ENCODE data around the gene FRMPD2. TPM values are rescaled to one million over a fixed set of nuclear protein-coding genes. Genes with fewer than 3 reads are reported as not detected.
"Not testable (repeated sequence)": the region's sequence is repeated elsewhere in the genome, so short reads cannot be mapped to it uniquely, and the experiment has no call there.

Gene FRMPD2
- total and polyA plus RNA-seq, 4 experiments from 2014 or later: not detected

DNA sequence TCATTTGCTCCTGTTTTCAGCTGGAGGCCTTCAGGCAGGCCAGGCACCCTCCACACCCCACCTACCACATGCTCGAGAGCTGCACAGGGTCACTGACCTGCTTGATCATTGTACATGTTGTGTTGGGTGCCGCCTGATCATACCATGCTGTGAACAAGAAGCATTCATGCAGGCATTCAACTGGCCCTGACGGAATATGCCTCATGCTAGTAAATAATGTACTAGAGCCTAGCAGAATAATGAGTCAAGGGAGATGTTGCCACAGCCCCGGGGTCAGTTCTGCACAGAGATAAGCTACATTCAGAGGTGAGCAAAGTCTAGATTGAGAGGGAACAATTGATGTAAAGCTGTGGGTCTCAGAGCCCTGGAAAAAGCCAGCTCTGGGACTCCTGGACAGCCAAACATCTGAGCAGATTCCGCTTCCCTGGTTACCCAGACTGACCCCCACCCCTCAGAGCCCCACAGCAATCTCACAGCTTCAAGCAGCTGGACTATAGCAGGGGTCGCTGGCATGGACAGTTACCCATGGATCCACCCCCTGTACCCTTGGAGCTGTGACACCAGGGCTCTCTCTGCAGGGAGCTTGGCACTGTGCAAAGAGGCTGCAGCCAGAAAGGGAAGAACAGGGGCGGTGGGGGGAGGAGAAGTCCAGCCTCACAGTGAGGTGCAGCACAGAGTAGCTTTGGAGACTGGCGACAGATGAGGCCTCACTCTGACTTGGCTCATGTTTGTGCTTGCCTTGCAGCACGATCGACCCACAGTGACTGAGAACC, 86.6 kb downstream of the FRMPD2 start:
- Mint-ChIP-seq H3K4me3 (no peak overlapping the region), H3K4me1 (no peaks in the 10 kb centered on the region), H3K9me3 (peaks cover 0 to 1% (median 0%) of the 10 kb centered on the region in 8 donors), H3K27me3 (peaks cover 2 to 6% of the 10 kb centered on the region in 2 donors), H3K36me3 (no peaks in the 10 kb centered on the region), H3K27ac (no peak overlapping the region)
- POLR2A ChIA-PET (ENCODE audit: partially characterized antibody): no interaction called here
- no peak for DNase-seq
- Histone ChIP-seq H3K27ac (ENCODE audit: low read depth, low read length) (no peak overlapping the region), H3K4me3 (ENCODE audit: low read length in 2 of 2) (no peak overlapping the region), H3K9me3 (ENCODE audit: control insufficient read depth in 1 of 2, low read length in 2 of 2) (no peaks in the 10 kb centered on the region), H3K27me3 (ENCODE audit: insufficient read depth, low read length) (no peaks in the 10 kb centered on the region), H3K36me3 (ENCODE audit: insufficient read depth, low read length) (no peaks in the 10 kb centered on the region), H3K4me1 (ENCODE audit: insufficient read depth, low read length) (no peaks in the 10 kb centered on the region)
- CTCF ChIA-PET (ENCODE audit: partially characterized antibody): no interaction called here
- intact Hi-C loops (cut with micrococcal nuclease): no loop called here

- Histone ChIP-seq H3K27ac (ENCODE audit: low read depth, low read length) (no peak overlapping the region), H3K9me3 (ENCODE audit: control insufficient read depth in 1 of 2, low read length in 2 of 2) (no peaks in the 10 kb centered on the region), H3K4me3 (ENCODE audit: low read length in 2 of 2) (no peak overlapping the region), H3K4me1 (ENCODE audit: insufficient read depth, low read length) (no peaks in the 10 kb centered on the region), H3K27me3 (ENCODE audit: insufficient read depth, low read length) (no peaks in the 10 kb centered on the region), H3K36me3 (ENCODE audit: insufficient read depth, low read length) (no peaks in the 10 kb centered on the region)
- ChIA-PET CTCF (ENCODE audit: partially characterized antibody) (no interaction called here), POLR2A (ENCODE audit: partially characterized antibody) (no interaction called here)
- H3K9me3 Mint-ChIP-seq: peaks cover 0 to 1% (median 0%) of the 10 kb centered on the region in 8 donors
- intact Hi-C loops (cut with micrococcal nuclease): no loop called here
- H3K4me3 Mint-ChIP-seq: no peak overlapping the region
- no peak overlapping the region for H3K27ac Mint-ChIP-seq
- no peaks in the 10 kb centered on the region for H3K36me3 Mint-ChIP-seq
- peaks cover 2 to 6% of the 10 kb centered on the region in 2 donors for H3K27me3 Mint-ChIP-seq
- H3K4me1 Mint-ChIP-seq: no peaks in the 10 kb centered on the region
- no peak for DNase-seq
These were observed 87.4 kb downstream of the FRMPD2 start for GRCh38 chr10:48187126-48187525.

GRCh38 chr10:48186264-48186804, 88.2 kb downstream of the FRMPD2 start:
- H3K4me3 ChIP-seq (ENCODE audit: low read length in 2 of 2); H3K27ac ChIP-seq (ENCODE audit: low read depth, low read length); H3K9me3 Mint-ChIP-seq; H3K9me3 ChIP-seq (ENCODE audit: control insufficient read depth in 1 of 2, low read length in 2 of 2); intact Hi-C loops (cut with micrococcal nuclease); H3K27me3 Mint-ChIP-seq; DNase-seq; H3K36me3 Mint-ChIP-seq; H3K4me1 ChIP-seq (ENCODE audit: insufficient read depth, low read length); H3K36me3 ChIP-seq (ENCODE audit: insufficient read depth, low read length); H3K27ac Mint-ChIP-seq; POLR2A ChIA-PET (ENCODE audit: partially characterized antibody); H3K27me3 ChIP-seq (ENCODE audit: insufficient read depth, low read length); H3K4me1 Mint-ChIP-seq; CTCF ChIA-PET (ENCODE audit: partially characterized antibody); H3K4me3 Mint-ChIP-seq: not testable (repeated sequence)

GRCh38 chr10:48184224-48184623, 90.3 kb downstream of the FRMPD2 start:
- DNase-seq: no peak
- Mint-ChIP-seq H3K4me1 (no peaks in the 10 kb centered on the region), H3K27ac (no peak overlapping the region), H3K4me3 (no peak overlapping the region), H3K27me3 (peaks cover 0 to 6% of the 10 kb centered on the region in 2 donors), H3K9me3 (peaks cover 0 to 1% (median 0%) of the 10 kb centered on the region in 8 donors), H3K36me3 (no peaks in the 10 kb centered on the region)
- ChIA-PET CTCF (ENCODE audit: partially characterized antibody) (no interaction called here), POLR2A (ENCODE audit: partially characterized antibody) (no interaction called here)
- no peak overlapping the region for H3K27ac ChIP-seq (ENCODE audit: low read depth, low read length)
- H3K4me3 ChIP-seq (ENCODE audit: low read length in 2 of 2): no peak overlapping the region
- H3K36me3 ChIP-seq (ENCODE audit: insufficient read depth, low read length): no peaks in the 10 kb centered on the region
- no peaks in the 10 kb centered on the region for H3K4me1 ChIP-seq (ENCODE audit: insufficient read depth, low read length)
- H3K27me3 ChIP-seq (ENCODE audit: insufficient read depth, low read length): no peaks in the 10 kb centered on the region
- no peaks in the 10 kb centered on the region for H3K9me3 ChIP-seq (ENCODE audit: control insufficient read depth in 1 of 2, low read length in 2 of 2)
- intact Hi-C loops (cut with micrococcal nuclease): no loop called here

DNA sequence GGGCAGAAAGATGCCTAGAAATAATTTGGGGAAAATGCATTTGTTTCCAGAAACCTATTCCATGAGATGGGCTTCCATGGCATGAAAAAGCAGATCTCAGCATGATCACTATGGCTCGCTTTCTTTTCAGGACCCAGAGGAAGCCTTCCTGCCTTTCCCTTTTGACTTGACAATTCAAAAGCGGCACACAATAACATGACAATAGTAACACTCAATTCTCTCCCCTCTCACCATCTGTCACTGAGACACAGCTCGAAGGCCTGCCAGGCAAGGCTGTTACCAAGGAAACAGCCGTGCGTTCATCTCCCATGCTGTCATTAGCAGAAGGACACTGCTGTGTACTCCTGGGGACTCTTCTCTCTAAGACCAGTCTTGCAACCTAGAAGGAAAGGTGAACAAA, 101.8 kb downstream of the FRMPD2 start:
- H3K27me3 Mint-ChIP-seq; H3K27ac Mint-ChIP-seq; intact Hi-C loops (cut with micrococcal nuclease); H3K36me3 Mint-ChIP-seq; H3K4me3 ChIP-seq (ENCODE audit: low read length in 2 of 2); H3K36me3 ChIP-seq (ENCODE audit: insufficient read depth, low read length); H3K27ac ChIP-seq (ENCODE audit: low read depth, low read length); H3K9me3 Mint-ChIP-seq; H3K4me1 Mint-ChIP-seq; DNase-seq; CTCF ChIA-PET (ENCODE audit: partially characterized antibody); H3K4me1 ChIP-seq (ENCODE audit: insufficient read depth, low read length); H3K4me3 Mint-ChIP-seq; POLR2A ChIA-PET (ENCODE audit: partially characterized antibody); H3K27me3 ChIP-seq (ENCODE audit: insufficient read depth, low read length); H3K9me3 ChIP-seq (ENCODE audit: control insufficient read depth in 1 of 2, low read length in 2 of 2): not testable (repeated sequence)

DNA sequence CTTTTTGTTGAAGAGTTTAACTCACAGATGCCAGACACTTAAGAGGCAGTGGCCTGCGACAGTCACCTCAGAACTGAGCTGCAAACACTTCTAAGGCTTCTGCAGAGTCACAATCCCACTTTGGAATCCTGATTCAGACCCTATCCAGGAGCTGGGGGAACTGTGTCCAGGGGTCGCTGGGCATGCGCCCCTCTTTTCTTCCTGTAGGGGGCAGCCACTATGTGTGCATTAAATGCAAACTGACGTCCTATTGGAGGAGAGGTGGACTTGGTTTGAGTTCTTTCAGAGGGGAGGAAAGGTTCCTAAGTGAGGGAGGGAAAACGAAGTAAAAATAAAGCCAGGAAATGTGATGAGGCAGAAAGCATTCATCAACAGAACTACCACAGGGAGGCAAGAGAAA, 113.8 kb downstream of the FRMPD2 start:
- H3K36me3 ChIP-seq (ENCODE audit: insufficient read depth, low read length); H3K4me3 Mint-ChIP-seq; H3K36me3 Mint-ChIP-seq; H3K9me3 Mint-ChIP-seq; intact Hi-C loops (cut with micrococcal nuclease); H3K4me1 Mint-ChIP-seq; H3K27me3 ChIP-seq (ENCODE audit: insufficient read depth, low read length); H3K27ac ChIP-seq (ENCODE audit: low read depth, low read length); POLR2A ChIA-PET (ENCODE audit: partially characterized antibody); H3K27me3 Mint-ChIP-seq; H3K4me3 ChIP-seq (ENCODE audit: low read length in 2 of 2); H3K9me3 ChIP-seq (ENCODE audit: control insufficient read depth in 1 of 2, low read length in 2 of 2); H3K27ac Mint-ChIP-seq; H3K4me1 ChIP-seq (ENCODE audit: insufficient read depth, low read length); DNase-seq; CTCF ChIA-PET (ENCODE audit: partially characterized antibody): not testable (repeated sequence)

DNA sequence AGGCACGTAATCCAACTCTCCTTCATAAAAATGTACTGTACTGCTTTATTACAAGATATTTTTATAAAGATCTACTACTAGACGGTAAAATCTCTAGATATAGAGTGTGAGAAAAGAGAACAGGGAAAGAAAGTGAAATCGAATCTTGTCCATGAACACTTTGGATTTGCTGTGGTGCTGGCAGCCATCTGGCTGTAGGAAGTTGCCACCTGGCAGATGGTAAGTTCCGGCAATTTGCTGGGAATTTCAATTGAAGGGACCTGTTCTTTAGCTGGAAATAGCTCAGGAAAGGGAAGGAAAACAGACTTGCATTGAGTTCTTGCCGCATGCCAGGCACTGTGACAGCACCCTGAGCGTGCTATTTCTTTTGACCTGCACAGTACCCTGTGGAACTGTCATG, 114.3 kb downstream of the FRMPD2 start:
- intact Hi-C loops (cut with micrococcal nuclease); H3K4me3 ChIP-seq (ENCODE audit: low read length in 2 of 2); H3K27ac Mint-ChIP-seq; H3K27me3 ChIP-seq (ENCODE audit: insufficient read depth, low read length); H3K36me3 Mint-ChIP-seq; POLR2A ChIA-PET (ENCODE audit: partially characterized antibody); CTCF ChIA-PET (ENCODE audit: partially characterized antibody); H3K9me3 Mint-ChIP-seq; DNase-seq; H3K36me3 ChIP-seq (ENCODE audit: insufficient read depth, low read length); H3K27me3 Mint-ChIP-seq; H3K27ac ChIP-seq (ENCODE audit: low read depth, low read length); H3K4me1 ChIP-seq (ENCODE audit: insufficient read depth, low read length); H3K4me3 Mint-ChIP-seq; H3K4me1 Mint-ChIP-seq; H3K9me3 ChIP-seq (ENCODE audit: control insufficient read depth in 1 of 2, low read length in 2 of 2): not testable (repeated sequence)

Measured in CD4-positive, alpha-beta memory T cell (primary cell).